Cardiac muscle cell (in vitro differentiated cells and primary cell): ENCODE results near the gene TPRN. TPM values are rescaled to one million over a fixed set of nuclear protein-coding genes. Genes with fewer than 3 reads are reported as not detected.

Experiments used
- DNase-seq, 2 donors: peaks; one replicate each; pipeline versions ENCODE4 v3.0.0 to v3.0.0-alpha.2; 2010 to 2017; ENCODE audit warnings: low read depth in 1 of 2, low spot score in 1 of 2
- H3K27ac ChIP-seq: fragments of 200-600 bp; sonication (generic); 2 replicates; pipeline ENCODE4 v1.5.1; 2016
- H3K27me3 ChIP-seq: fragments of 200-600 bp; sonication (generic); 2 replicates; pipeline ENCODE4 v1.6.0; 2016; ENCODE audit warnings: control low read depth
- H3K36me3 ChIP-seq: fragments of 200-600 bp; sonication (generic); 2 replicates; pipeline ENCODE4 v1.5.1; 2016; ENCODE audit warnings: control low read depth
- H3K4me1 ChIP-seq: fragments of 200-600 bp; sonication (generic); 2 replicates; pipeline ENCODE4 v1.8.1; 2017; ENCODE audit warnings: low read depth, mild to moderate bottlenecking, mixed run types
- H3K4me3 ChIP-seq: fragments of 200-600 bp; sonication (generic); 2 replicates; pipeline ENCODE4 v1.5.1; 2016; ENCODE audit warnings: mild to moderate bottlenecking
- H3K9me3 ChIP-seq: fragments of 200-600 bp; sonication (generic); 2 replicates; pipeline ENCODE4 v1.5.1; 2017; ENCODE audit warnings: low read depth, mild to moderate bottlenecking, control low read depth
- CTCF ChIP-seq: IDR thresholded peaks from 2 replicates; pipeline ENCODE4 v1.5.1; 2012; ENCODE audit warnings: low read depth, mild to moderate bottlenecking, low read length
- polyA plus RNA-seq: library from polyadenylated mRNA; unstranded; fragments of >200 nt; fragmentation: Nextera tagmentation; extraction: Ambion mirVana; gene quantifications from 2 replicates; pipeline ENCODE4 v1.2.1, GENCODE V29; 2016
- total RNA-seq: library from RNA; depleted of rRNA; stranded (reverse); fragments of >200 nt; gene quantifications from 2 replicates; pipeline ENCODE4 v1.2.3, GENCODE V29; 2016

Gene TPRN
- total and polyA plus RNA-seq, 2 experiments from 2014 or later: 31.2 to 34.7 TPM

GRCh38 chr9:137178939-137179630 lies 21.5 kb downstream of the TPRN start:
- Histone ChIP-seq H3K9me3 (no peaks in the 10 kb centered on the region), H3K4me1 (no peaks in the 10 kb centered on the region), H3K4me3 (no peak overlapping the region), H3K27ac (no peak overlapping the region), H3K36me3 (peaks cover 18% of the 10 kb centered on the region), H3K27me3 (peaks cover 21% of the 10 kb centered on the region)
- no peak for DNase-seq
- no peak for TF ChIP-seq CTCF

DNA sequence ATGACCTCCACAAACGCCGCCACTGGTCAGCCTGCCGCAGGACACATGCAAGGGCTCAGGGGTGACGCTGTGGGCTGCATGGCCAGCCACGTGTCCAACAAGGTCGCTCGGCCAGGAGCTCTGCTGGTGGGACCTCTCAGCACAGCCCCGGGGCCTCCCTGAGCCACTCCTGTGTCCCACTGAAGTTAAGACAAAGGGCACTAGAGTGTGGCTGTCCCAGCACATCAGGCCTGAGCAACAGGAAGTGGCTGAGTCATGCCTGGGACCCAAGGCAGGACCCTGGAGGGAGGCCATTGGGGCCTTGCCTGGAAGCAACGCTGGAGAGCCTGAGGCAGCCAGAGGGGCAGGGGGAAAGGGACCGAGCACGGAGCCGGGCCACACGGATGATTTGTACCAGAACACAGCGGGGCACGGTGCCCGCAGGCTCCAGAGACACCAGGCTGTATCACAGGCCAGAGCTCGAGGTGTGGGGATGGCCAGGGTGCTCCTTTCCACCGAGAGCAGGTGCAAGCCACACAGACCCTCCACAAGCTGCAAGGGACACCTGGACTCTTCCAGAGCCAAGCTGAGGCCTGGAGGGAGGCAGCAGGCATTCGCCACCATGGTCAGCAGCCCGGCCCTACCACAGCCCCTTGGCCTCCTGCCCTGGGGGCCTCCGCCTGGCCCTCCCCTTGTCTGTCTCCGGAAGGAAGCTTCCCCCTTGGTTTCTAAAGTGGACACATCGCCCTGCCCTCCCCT lies 22.2 kb downstream of the TPRN start:
- no peak for TF ChIP-seq CTCF
- H3K27me3 ChIP-seq: peaks cover 28% of the 10 kb centered on the region
- no peak overlapping the region for H3K4me3 ChIP-seq
- H3K36me3 ChIP-seq: peaks cover 15% of the 10 kb centered on the region
- H3K9me3 ChIP-seq: no peaks in the 10 kb centered on the region
- H3K27ac ChIP-seq: no peak overlapping the region
- H3K4me1 ChIP-seq: no peaks in the 10 kb centered on the region
- DNase-seq: no peak

GRCh38 chr9:137176302-137177182 lies 24.0 kb downstream of the TPRN start:
- peaks cover 5% of the 10 kb centered on the region for H3K36me3 ChIP-seq
- H3K9me3 ChIP-seq: no peaks in the 10 kb centered on the region
- peak; percentile 47 to 54 for DNase-seq
- H3K27me3 ChIP-seq: peaks cover 46% of the 10 kb centered on the region
- TF ChIP-seq CTCF: peak; percentile 67
- no peak overlapping the region for H3K4me3 ChIP-seq
- no peaks in the 10 kb centered on the region for H3K4me1 ChIP-seq
- H3K27ac ChIP-seq: no peak overlapping the region

DNA sequence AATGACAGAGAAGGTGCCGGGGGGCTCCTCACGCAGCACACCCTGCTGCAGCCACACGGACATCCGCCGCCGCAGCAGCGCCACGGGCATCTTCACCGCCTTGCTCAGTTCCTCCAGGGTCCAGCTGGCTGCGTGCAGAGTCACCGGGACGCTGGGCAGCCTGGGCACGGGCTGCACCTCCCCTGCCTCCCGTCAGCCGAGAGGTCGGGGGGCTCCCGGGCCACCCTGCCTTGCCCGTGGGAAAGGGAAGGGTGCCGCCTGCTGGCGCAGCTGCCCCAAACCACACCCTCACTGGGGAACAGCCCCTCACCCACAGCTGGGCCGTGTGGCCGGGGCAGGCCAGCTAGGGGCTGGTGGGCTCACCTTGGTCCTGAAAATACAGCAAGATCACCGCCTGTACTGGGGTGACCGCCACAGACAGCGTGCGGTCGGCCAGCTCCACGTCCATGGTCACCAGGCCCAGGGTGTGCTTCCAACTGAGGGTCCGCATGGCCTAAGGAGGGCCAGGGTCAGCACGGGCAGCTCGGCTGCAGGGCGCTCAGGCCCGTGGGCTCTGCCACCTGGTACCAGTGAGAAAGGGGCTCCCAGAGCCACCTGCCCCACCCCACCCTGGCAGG lies 25.1 kb downstream of the TPRN start:
- H3K9me3 ChIP-seq: no peaks in the 10 kb centered on the region
- no peak for DNase-seq
- peak; percentile 4 for TF ChIP-seq CTCF

DNA sequence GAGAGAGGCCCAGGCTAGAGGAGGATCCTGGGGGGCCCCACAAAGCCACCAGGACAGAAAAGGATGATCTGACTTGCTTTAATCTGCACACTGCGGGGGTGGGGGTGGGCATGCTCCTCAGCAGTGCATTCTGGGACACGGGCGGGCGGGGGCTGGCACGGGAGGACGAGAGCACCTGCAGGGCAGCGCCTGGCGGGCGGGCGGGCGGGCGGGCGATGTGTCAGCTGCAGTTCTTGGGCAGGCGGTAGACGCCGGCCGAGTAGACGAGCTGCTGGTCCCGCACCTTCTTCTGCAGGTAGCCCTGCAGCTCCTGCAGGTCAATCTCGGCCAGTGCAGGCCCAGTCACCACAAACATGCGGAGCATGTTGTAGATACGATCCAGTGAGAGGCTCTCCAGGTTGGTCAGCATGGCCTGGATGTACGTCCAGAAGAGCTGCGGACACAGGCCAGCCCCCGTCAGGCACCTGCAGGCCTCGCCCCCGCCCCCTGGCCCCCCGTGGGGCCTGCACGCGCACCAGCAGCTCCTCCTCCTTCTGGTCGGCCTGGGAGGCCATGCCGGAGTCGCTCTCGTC lies 25.7 kb downstream of the TPRN start:
- H3K27me3 ChIP-seq: peaks cover 63% of the 10 kb centered on the region
- no peak overlapping the region for H3K4me3 ChIP-seq
- peaks cover 2% of the 10 kb centered on the region for H3K36me3 ChIP-seq
- no peak overlapping the region for H3K27ac ChIP-seq
- DNase-seq: no peak
- H3K4me1 ChIP-seq: no peaks in the 10 kb centered on the region
- H3K9me3 ChIP-seq: no peaks in the 10 kb centered on the region
- no peak for TF ChIP-seq CTCF

More for the DNA sequence above, 25.1 kb downstream of the TPRN start:
- H3K27me3 ChIP-seq: peaks cover 57% of the 10 kb centered on the region
- no peak overlapping the region for H3K27ac ChIP-seq
- H3K4me1 ChIP-seq: no peaks in the 10 kb centered on the region
- H3K4me3 ChIP-seq: no peak overlapping the region
- peaks cover 5% of the 10 kb centered on the region for H3K36me3 ChIP-seq
